GM21737 (cell line): ENCODE measurements around the gene TAF10.

ENCODE experiments used
- ATAC-seq: cut with Tn5 transposase; IDR thresholded peaks from one replicate; pipeline ENCODE4 v1.9.1; 2021; ENCODE audit warnings: mild to moderate bottlenecking, moderate library complexity; ENCODE audit not compliant: unreplicated experiment

Gene TAF10

GRCh38 chr11:6625832-6626420 is 13.9 kb upstream of the TAF10 start:
- ATAC-seq, result no peak

GRCh38 chr11:6625156-6625831 is 13.3 kb upstream of the TAF10 start:
- no peak for ATAC-seq

GRCh38 chr11:6623391-6624363 is 11.7 kb upstream of the TAF10 start:
- no peak for ATAC-seq

GRCh38 chr11:6622261-6623171 is 10.5 kb upstream of the TAF10 start:
- ATAC-seq, result no peak

GRCh38 chr11:6621711-6622211 is 9.7 kb upstream of the TAF10 start:
- ATAC-seq, result no peak

- no peak for ATAC-seq
Observed at GRCh38 chr11:6620636-6621035, 8.6 kb upstream of the TAF10 start.

- ATAC-seq, result peak; percentile 98
Observed at GRCh38 chr11:6619004-6619745, 7.2 kb upstream of the TAF10 start, which contains the start of gene TPP1. TPP1 (minus strand) TSS chr11:6619422; CDS start chr11:6619400, 22 bp downstream.

- ATAC-seq, result no peak
Observed at GRCh38 chr11:6618117-6619003, 6.3 kb upstream of the TAF10 start.

GRCh38 chr11:6617315-6617781 is 5.3 kb upstream of the TAF10 start:
- no peak for ATAC-seq

GRCh38 chr11:6616596-6617250 is 4.7 kb upstream of the TAF10 start:
- no peak for ATAC-seq

GRCh38 chr11:6615882-6616585 is 4.0 kb upstream of the TAF10 start:
- ATAC-seq, result no peak

- no peak for ATAC-seq
Observed at GRCh38 chr11:6615046-6615445, 3.0 kb upstream of the TAF10 start.

GRCh38 chr11:6614446-6614845 is 2.4 kb upstream of the TAF10 start:
- no peak for ATAC-seq

- ATAC-seq, result no peak
Observed at GRCh38 chr11:6613496-6613895, 1.5 kb upstream of the TAF10 start.

GRCh38 chr11:6611963-6612212 is 128 bp downstream of the TAF10 start:
- ATAC-seq, result peak; percentile 15

- no peak for ATAC-seq
Observed at GRCh38 chr11:6611092-6611962, 689 bp downstream of the TAF10 start.

GRCh38 chr11:6610591-6610990 is 1.4 kb downstream of the TAF10 start:
- ATAC-seq, result no peak
